HG03025 (cell line): Measurements from ENCODE around the gene TXNDC17.
"Not testable (repeated sequence)": the region's sequence is repeated elsewhere in the genome, so short reads cannot be mapped to it uniquely, and the experiment has no call there.

Experiments
- ATAC-seq: cut with Tn5 transposase; IDR thresholded peaks from one replicate; pipeline ENCODE4 v1.9.1; 2021; ENCODE audit warnings: mild to moderate bottlenecking, moderate library complexity; ENCODE audit not compliant: unreplicated experiment, low FRiP score

TXNDC17 gene

GRCh38 chr17:6681671-6682070, 40.8 kb downstream of the TXNDC17 start:
- no peak for ATAC-seq

GRCh38 chr17:6682339-6682738, 41.5 kb downstream of the TXNDC17 start:
- ATAC-seq, result no peak

- ATAC-seq, result no peak
Measured at GRCh38 chr17:6683081-6683684, 42.3 kb downstream of the TXNDC17 start.

- no peak for ATAC-seq
Measured at GRCh38 chr17:6683730-6684459, 43.0 kb downstream of the TXNDC17 start.

- ATAC-seq, result no peak
Measured at GRCh38 chr17:6684460-6684783, 43.6 kb downstream of the TXNDC17 start.

GRCh38 chr17:6684881-6685767, 44.3 kb downstream of the TXNDC17 start:
- no peak for ATAC-seq

GRCh38 chr17:6686026-6686425, 45.2 kb downstream of the TXNDC17 start:
- no peak for ATAC-seq

- no peak for ATAC-seq
Measured at GRCh38 chr17:6688944-6689343, 48.1 kb downstream of the TXNDC17 start.

GRCh38 chr17:6690641-6691040, 49.8 kb downstream of the TXNDC17 start:
- ATAC-seq, result no peak

- ATAC-seq, result no peak
Measured at GRCh38 chr17:6691546-6691945, 50.7 kb downstream of the TXNDC17 start.

- not testable (repeated sequence) for ATAC-seq
Measured at GRCh38 chr17:6691958-6692357, 51.1 kb downstream of the TXNDC17 start.
